Osteoblast (primary cell): ENCODE measurements around the gene FLT4. TPM values are rescaled to one million over a fixed set of nuclear protein-coding genes. Genes with fewer than 3 reads are reported as not detected.
A peak's percentile ranks its signal among the peaks of the same experiment; 100 is the strongest.

ENCODE experiments used
- DNase-seq: peaks from one replicate; pipeline ENCODE4 v3.0.0; 2011; ENCODE audit warnings: low spot score, mixed read lengths; ENCODE audit not compliant: insufficient read length; ENCODE audit errors: missing footprints
- H2AFZ ChIP-seq: 2 replicates; pipeline ENCODE4 v1.6.0; 2011; ENCODE audit warnings: mild to moderate bottlenecking, low read length
- H3K27ac ChIP-seq: 2 replicates; pipeline ENCODE4 v1.5.1; 2011; ENCODE audit warnings: mild to moderate bottlenecking, low read depth, low read length, moderate library complexity
- H3K27me3 ChIP-seq: 2 replicates; pipeline ENCODE4 v1.6.0; 2012; ENCODE audit warnings: mild to moderate bottlenecking, control low read depth, inconsistent platforms, low read length, moderate library complexity; ENCODE audit not compliant: insufficient read depth
- H3K36me3 ChIP-seq: 2 replicates; pipeline ENCODE4 v1.5.1; 2011; ENCODE audit warnings: mild to moderate bottlenecking, low read length, control low read depth, moderate library complexity; ENCODE audit not compliant: insufficient read depth
- H3K4me1 ChIP-seq: 2 replicates; pipeline ENCODE4 v1.5.1; 2011; ENCODE audit warnings: mild to moderate bottlenecking, low read length, control low read depth, moderate library complexity; ENCODE audit not compliant: insufficient read depth
- H3K4me2 ChIP-seq: 2 replicates; pipeline ENCODE4 v1.6.0; 2011; ENCODE audit warnings: mild to moderate bottlenecking, low read length; ENCODE audit not compliant: insufficient read depth
- H3K4me3 ChIP-seq: fragments of 200-600 bp; sonication (generic); 3 replicates; pipeline ENCODE4 v1.5.1; 2012; ENCODE audit warnings: mild to moderate bottlenecking, low read length, inconsistent platforms; ENCODE audit not compliant: insufficient read depth
- H3K79me2 ChIP-seq: 2 replicates; pipeline ENCODE4 v1.6.0; 2012; ENCODE audit warnings: mild to moderate bottlenecking, low read length, control low read depth, inconsistent platforms; ENCODE audit not compliant: insufficient read depth
- H3K9me3 ChIP-seq: 2 replicates; pipeline ENCODE4 v1.5.1; 2011; ENCODE audit warnings: low read depth, low read length, control low read depth
- H4K20me1 ChIP-seq: 2 replicates; pipeline ENCODE4 v1.6.0; 2012; ENCODE audit warnings: mild to moderate bottlenecking, low read length, control low read depth; ENCODE audit not compliant: insufficient read depth
- total RNA-seq: library from RNA; depleted of rRNA; stranded (reverse); fragments of >200 nt; gene quantifications from 2 replicates; pipeline ENCODE4 v1.2.3, GENCODE V29; 2012
- TF ChIP-seq, protein P1 (sequence below): IDR thresholded peaks from 2 replicates; pipeline ENCODE4 v1.5.1; 2011; ENCODE audit warnings: mild to moderate bottlenecking, low read depth, low read length, moderate library complexity; ENCODE audit errors: extremely low read depth

The FLT4 gene
- total RNA-seq, 1 donor, result not detected

DNA sequence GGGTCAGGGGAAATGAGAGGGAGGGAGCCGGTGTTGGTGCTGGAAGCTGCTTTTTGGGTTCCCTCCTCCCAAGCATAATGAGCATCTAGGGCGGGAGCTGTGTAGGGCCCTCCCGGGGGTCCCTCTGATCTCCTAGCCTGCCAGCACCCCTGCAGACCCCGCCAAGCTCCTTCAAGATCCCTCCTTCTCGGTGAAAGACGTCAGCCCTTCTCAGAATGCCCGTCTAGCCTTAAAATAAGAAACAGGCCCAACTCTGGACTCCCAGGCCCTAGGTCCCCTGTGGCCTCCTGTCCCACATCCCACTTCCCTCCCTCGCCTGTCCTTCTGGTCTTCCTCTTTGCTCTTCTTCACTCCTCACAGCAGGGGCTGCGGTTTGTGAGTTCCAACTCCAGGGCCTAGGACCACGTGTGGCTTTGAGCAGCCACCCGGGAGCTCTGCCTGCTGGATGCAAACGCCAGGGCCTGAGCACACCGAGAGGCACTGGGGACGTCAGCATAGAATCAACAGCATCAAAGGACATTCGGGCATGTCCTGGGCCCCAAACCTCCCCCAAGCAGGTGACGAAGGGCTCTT lies 49.3 kb downstream of the FLT4 start:
- no peaks in the 10 kb centered on the region for H4K20me1 ChIP-seq
- peaks cover 3% of the 10 kb centered on the region for H3K27me3 ChIP-seq
- TF ChIP-seq, protein P1, sequence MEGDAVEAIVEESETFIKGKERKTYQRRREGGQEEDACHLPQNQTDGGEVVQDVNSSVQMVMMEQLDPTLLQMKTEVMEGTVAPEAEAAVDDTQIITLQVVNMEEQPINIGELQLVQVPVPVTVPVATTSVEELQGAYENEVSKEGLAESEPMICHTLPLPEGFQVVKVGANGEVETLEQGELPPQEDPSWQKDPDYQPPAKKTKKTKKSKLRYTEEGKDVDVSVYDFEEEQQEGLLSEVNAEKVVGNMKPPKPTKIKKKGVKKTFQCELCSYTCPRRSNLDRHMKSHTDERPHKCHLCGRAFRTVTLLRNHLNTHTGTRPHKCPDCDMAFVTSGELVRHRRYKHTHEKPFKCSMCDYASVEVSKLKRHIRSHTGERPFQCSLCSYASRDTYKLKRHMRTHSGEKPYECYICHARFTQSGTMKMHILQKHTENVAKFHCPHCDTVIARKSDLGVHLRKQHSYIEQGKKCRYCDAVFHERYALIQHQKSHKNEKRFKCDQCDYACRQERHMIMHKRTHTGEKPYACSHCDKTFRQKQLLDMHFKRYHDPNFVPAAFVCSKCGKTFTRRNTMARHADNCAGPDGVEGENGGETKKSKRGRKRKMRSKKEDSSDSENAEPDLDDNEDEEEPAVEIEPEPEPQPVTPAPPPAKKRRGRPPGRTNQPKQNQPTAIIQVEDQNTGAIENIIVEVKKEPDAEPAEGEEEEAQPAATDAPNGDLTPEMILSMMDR, result no peak
- no peak overlapping the region for H3K4me2 ChIP-seq
- DNase-seq, result peak; percentile 85
- H3K9me3 ChIP-seq, result no peaks in the 10 kb centered on the region
- H3K79me2 ChIP-seq, result no peaks in the 10 kb centered on the region
- H3K4me3 ChIP-seq, result no peak overlapping the region
- H3K36me3 ChIP-seq, result no peaks in the 10 kb centered on the region
- no peaks in the 10 kb centered on the region for H3K4me1 ChIP-seq
- no peak overlapping the region for H3K27ac ChIP-seq
- no peak overlapping the region for H2AFZ ChIP-seq

DNA sequence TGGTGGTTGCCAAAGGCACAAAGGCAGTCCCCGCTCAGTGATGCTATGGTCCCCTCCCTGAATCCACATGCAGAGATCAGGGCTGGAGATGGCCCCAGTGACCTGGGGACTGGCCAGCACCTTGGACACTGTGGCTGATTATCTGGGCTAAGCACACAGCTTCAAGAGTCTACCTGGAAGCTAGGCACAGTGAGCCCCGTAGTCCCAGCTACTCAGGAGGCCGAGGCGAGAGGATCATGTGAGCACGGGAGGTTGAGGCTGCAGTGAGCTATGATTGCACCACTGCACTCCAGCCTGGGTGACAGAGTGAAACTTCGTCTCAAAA lies 49.8 kb downstream of the FLT4 start:
- Histone ChIP-seq H3K4me2 (no peak overlapping the region), H3K79me2 (no peaks in the 10 kb centered on the region), H3K9me3 (no peaks in the 10 kb centered on the region), H3K36me3 (no peaks in the 10 kb centered on the region), H3K4me1 (no peaks in the 10 kb centered on the region), H3K27ac (no peak overlapping the region), H4K20me1 (no peaks in the 10 kb centered on the region), H2AFZ (no peak overlapping the region), H3K27me3 (peaks cover 3% of the 10 kb centered on the region), H3K4me3 (no peak overlapping the region)
- peak; percentile 64 for DNase-seq
- TF ChIP-seq, protein P1, result no peak

DNA sequence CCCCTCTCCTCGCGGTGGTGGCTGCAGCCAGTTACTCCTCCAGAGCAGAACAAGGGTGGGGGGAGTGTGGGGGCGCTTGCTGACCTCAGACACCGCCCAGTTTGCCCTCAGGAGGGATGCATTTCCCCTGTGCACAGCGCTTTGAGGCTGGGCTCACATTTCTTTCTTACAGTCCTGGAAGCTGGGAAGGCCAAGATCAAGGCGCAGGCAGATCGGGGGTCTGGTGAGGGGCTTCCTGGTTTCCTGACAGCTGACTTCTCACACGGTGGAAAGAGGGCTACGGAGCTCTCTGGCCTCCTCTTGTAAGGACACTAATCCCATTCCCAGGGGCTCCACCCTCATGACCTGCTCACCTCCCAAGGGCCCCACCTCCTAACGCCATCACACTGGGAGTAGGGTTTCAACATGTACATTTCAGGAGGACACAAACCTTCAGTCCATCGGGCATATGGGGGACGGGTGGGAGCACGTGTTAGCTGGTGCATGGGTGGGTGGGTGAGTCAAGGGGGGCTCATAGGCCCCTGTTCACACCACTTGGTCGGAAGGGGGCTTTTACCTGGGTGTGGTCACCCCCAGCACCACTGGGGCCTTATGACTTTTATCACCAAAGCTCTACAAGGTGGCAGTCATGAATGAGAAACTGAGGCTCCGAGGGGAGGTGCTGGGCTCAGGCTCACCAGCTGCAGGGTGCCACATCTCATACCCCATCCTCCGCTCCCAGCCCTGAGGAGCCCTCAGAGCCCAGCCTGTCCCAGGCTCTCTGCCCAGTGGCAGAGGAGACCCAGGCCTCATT lies 50.4 kb downstream of the FLT4 start:
- Histone ChIP-seq H4K20me1 (no peaks in the 10 kb centered on the region), H2AFZ (no peak overlapping the region), H3K4me2 (no peak overlapping the region), H3K9me3 (no peaks in the 10 kb centered on the region), H3K36me3 (no peaks in the 10 kb centered on the region), H3K79me2 (no peaks in the 10 kb centered on the region), H3K4me1 (no peaks in the 10 kb centered on the region), H3K27me3 (peaks cover 3% of the 10 kb centered on the region), H3K27ac (no peak overlapping the region), H3K4me3 (no peak overlapping the region)
- peak; percentile 50 for DNase-seq
- TF ChIP-seq, protein P1, result no peak

DNA sequence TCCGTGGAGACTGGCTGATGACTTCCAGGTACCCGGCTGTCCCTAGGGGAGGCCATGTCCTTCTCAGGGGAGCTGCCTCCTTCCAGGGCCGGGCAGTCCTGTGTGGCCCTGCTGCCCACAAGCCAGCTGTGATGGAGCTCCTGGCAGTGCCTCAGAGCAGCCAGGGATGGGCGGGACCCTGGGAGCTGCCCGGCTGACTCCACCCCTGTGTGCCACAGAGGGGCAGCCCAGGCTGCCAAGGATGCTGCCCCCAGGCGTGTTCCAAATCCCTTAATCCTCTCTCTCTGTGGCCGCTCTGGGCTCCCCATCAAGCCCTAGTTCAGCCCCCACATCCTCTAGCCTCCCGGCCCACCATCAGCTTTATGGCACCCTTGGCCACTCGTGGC lies 51.1 kb downstream of the FLT4 start:
- TF ChIP-seq, protein P1, result no peak
- H3K79me2 ChIP-seq, result no peaks in the 10 kb centered on the region

More for the DNA sequence above, 51.1 kb downstream of the FLT4 start:
- H3K36me3 ChIP-seq, result no peaks in the 10 kb centered on the region
- peak; percentile 65 for DNase-seq
- no peaks in the 10 kb centered on the region for H4K20me1 ChIP-seq
- H2AFZ ChIP-seq, result no peak overlapping the region
- no peak overlapping the region for H3K4me2 ChIP-seq
- H3K4me3 ChIP-seq, result no peak overlapping the region
- no peak overlapping the region for H3K27ac ChIP-seq
- H3K27me3 ChIP-seq, result peaks cover 6% of the 10 kb centered on the region
- no peaks in the 10 kb centered on the region for H3K4me1 ChIP-seq
- no peaks in the 10 kb centered on the region for H3K9me3 ChIP-seq
